ENCODE data around the gene TPM3. TPM values are rescaled to one million over a fixed set of nuclear protein-coding genes. Genes with fewer than 3 reads are reported as not detected.

TPM3 gene
- 202 TPM for polyA plus RNA-seq (2013, experiment 1 of 2)
- 205 TPM for polyA plus RNA-seq (2013, experiment 2 of 2)

DNA sequence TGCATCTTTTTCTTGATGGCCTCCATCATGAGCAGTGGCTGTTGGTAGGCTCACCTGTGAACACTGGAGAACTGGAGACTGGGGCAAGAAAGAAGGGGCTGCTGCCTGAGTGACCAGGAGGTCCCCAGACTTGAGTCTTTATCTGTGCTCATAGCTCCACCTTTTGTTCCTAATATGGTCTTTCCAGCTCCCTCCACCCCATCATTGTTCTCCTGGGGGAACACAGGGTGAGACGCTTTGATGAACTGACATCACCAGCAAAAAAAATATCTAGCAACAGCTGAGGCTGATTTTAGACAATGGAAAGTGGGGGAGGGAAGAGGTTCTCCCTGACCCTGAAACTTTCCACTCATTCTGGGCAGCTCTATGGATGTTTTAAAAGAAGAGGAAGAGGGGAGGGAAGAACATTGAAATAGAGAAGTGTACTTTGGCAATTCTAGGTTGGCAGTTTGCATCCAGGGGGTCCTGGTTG, at the start of gene TPM3:
Gene TPM3 (minus strand): TSS at position 111 of the 472 bp plus-strand sequence. CDS start 82 bp downstream, at position 29.
- H3K27ac ChIP-seq (replicated peaks; ENCODE audit: low read length): no peak within 1 kb of the TSS
- peaks cover 0 to 14% (median 0%) of the 10 kb centered on the region in 3 experiments for H3K27me3 ChIP-seq (ENCODE audit: control insufficient read depth in 3 of 3, insufficient read depth in 3 of 3, low read depth in 1 of 3, low read length in 3 of 3)
- peak within 1 kb of the TSS in 1 of 2 donors; percentile 31 for H3K4me3 ChIP-seq (ENCODE audit: low read length in 2 of 2)
- no peak within 1 kb of the TSS for H3K4me2 ChIP-seq (ENCODE audit: insufficient read depth, low read length, poor library complexity, severe bottlenecking)
- H2BK5ac ChIP-seq (ENCODE audit: low read length): no peak within 1 kb of the TSS
- H2BK12ac ChIP-seq (ENCODE audit: low read length): no peak within 1 kb of the TSS
- H3K4me1 ChIP-seq (ENCODE audit: control insufficient read depth in 2 of 2, insufficient read depth in 1 of 2, low read depth in 1 of 2, low read length in 2 of 2): peaks cover 7 to 14% of the 10 kb centered on the region in 2 donors
- H3K18ac ChIP-seq (ENCODE audit: low read length): no peak within 1 kb of the TSS
- WGBS, 2 donors (ENCODE audit: extremely low coverage in 2 of 2, insufficient read length in 2 of 2, insufficient replicate concordance in 1 of 2): no CpG with 5 or more reads among the region's 1 CpG
- DNase-seq (ENCODE audit: low spot score): no peak
- no peak within 1 kb of the TSS for H4K91ac ChIP-seq (ENCODE audit: low read depth, low read length, poor library complexity)
- no peak within 1 kb of the TSS for H3K14ac ChIP-seq (ENCODE audit: low read length)
- no peak within 1 kb of the TSS for H3K9ac ChIP-seq (ENCODE audit: low read depth, low read length, poor library complexity)
- H2BK15ac ChIP-seq (ENCODE audit: low read length): no peak within 1 kb of the TSS
- no peak within 1 kb of the TSS for H2AK5ac ChIP-seq (ENCODE audit: low read depth, low read length)
- no peak within 1 kb of the TSS for H2BK120ac ChIP-seq (ENCODE audit: low read depth, low read length)
- H3K23ac ChIP-seq (ENCODE audit: low read depth, low read length, poor library complexity): no peak within 1 kb of the TSS
- no peaks in the 10 kb centered on the region for H3K36me3 ChIP-seq (replicated peaks in 1 of 2; ENCODE audit: control insufficient read depth in 2 of 2, insufficient read depth in 2 of 2, low read length in 2 of 2)
- no peak within 1 kb of the TSS for H4K8ac ChIP-seq (ENCODE audit: low read depth, low read length)
- H3K9me3 ChIP-seq (replicated peaks in 1 of 2; ENCODE audit: control insufficient read depth in 2 of 2, insufficient read depth in 1 of 2, low read depth in 1 of 2, low read length in 2 of 2): no peaks in the 10 kb centered on the region
- H3K79me1 ChIP-seq (ENCODE audit: low read depth, low read length): no peaks in the 10 kb centered on the region
- H2AFZ ChIP-seq (ENCODE audit: low read length): peak within 1 kb of the TSS; percentile 65
- no peak within 1 kb of the TSS for H3K4ac ChIP-seq (ENCODE audit: low read length)

DNA sequence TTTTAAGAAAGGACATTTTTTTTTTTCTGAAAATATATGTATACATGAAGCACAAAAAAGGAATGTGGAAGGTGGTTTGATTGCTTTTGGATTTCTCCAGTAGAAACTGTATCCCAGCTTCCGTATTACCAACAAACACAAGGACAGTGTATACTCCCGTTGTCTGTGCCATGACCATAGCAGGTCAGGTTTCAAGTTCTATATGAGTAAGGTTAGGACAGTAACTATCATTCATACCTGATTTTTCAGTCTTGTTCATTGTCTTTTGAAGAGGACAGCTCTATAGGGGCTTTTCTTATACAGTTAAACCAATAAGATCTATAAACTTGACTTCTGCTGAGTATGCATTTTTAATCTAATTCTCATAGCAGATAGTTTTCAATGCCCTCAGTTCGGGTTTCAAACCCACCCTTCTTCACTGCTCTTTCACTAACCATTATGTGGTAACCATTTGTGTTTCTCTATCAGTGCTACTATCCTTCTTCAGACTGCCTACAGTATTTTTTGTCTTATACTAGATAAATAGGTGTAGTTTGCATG, 48.5 kb upstream of the TPM3 start:
- no CpG with 5 or more reads among the region's 3 CpGs for WGBS, 2 donors (ENCODE audit: extremely low coverage in 2 of 2, insufficient read length in 2 of 2, insufficient replicate concordance in 1 of 2)

DNA sequence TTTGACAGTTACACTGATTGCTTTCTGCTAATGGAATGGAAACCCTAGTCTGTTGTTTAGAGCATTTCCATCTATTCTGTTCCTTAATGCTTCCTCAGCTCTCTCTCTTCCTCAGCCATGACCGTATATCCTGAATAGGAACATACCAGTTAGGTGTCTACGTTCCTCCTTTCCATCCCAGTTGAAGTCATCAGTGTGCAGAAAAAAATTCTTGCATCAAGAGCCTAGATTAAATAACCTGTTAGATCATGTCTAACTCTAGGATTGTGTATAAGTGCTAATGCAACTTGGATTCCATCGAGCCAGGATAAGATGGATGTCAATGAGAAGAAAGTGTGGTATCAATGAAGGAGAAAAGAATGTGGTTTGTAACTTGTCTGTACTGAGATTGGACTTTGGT, 47.6 kb upstream of the TPM3 start:
- Histone ChIP-seq H3K4me1 (ENCODE audit: control insufficient read depth in 2 of 2, insufficient read depth in 1 of 2, low read depth in 1 of 2, low read length in 2 of 2) (no peaks in the 10 kb centered on the region), H3K9me3 (replicated peaks in 1 of 2; ENCODE audit: control insufficient read depth in 2 of 2, insufficient read depth in 1 of 2, low read depth in 1 of 2, low read length in 2 of 2) (no peaks in the 10 kb centered on the region)
- no CpG with 5 or more reads among the region's 3 CpGs for WGBS, 2 donors (ENCODE audit: extremely low coverage in 2 of 2, insufficient read length in 2 of 2, insufficient replicate concordance in 1 of 2)

More for the DNA sequence above, 48.5 kb upstream of the TPM3 start:
- peaks cover 7% of the 10 kb centered on the region for H3K79me1 ChIP-seq (ENCODE audit: low read depth, low read length)
- no peaks in the 10 kb centered on the region for H3K9me3 ChIP-seq (replicated peaks in 1 of 2; ENCODE audit: control insufficient read depth in 2 of 2, insufficient read depth in 1 of 2, low read depth in 1 of 2, low read length in 2 of 2)
- H2BK120ac ChIP-seq (ENCODE audit: low read depth, low read length): no peak overlapping the region
- H4K91ac ChIP-seq (ENCODE audit: low read depth, low read length, poor library complexity): no peak overlapping the region
- no peak overlapping the region for H3K18ac ChIP-seq (ENCODE audit: low read length)
- no peak overlapping the region for H2BK5ac ChIP-seq (ENCODE audit: low read length)
- no peak overlapping the region for H3K14ac ChIP-seq (ENCODE audit: low read length)
- H2AFZ ChIP-seq (ENCODE audit: low read length): no peak overlapping the region
- no peak overlapping the region for H3K4me2 ChIP-seq (ENCODE audit: insufficient read depth, low read length, poor library complexity, severe bottlenecking)
- no peak for DNase-seq (ENCODE audit: low spot score)
- H3K27ac ChIP-seq (replicated peaks; ENCODE audit: low read length): no peak overlapping the region
- H3K9ac ChIP-seq (ENCODE audit: low read depth, low read length, poor library complexity): no peak overlapping the region
- H4K8ac ChIP-seq (ENCODE audit: low read depth, low read length): no peak overlapping the region
- no peaks in the 10 kb centered on the region for H3K4me1 ChIP-seq (ENCODE audit: control insufficient read depth in 2 of 2, insufficient read depth in 1 of 2, low read depth in 1 of 2, low read length in 2 of 2)
- H2BK15ac ChIP-seq (ENCODE audit: low read length): no peak overlapping the region
- H2AK5ac ChIP-seq (ENCODE audit: low read depth, low read length): no peak overlapping the region
- peaks cover 42 to 97% of the 10 kb centered on the region in 2 donors for H3K36me3 ChIP-seq (replicated peaks in 1 of 2; ENCODE audit: control insufficient read depth in 2 of 2, insufficient read depth in 2 of 2, low read length in 2 of 2)
- H2BK12ac ChIP-seq (ENCODE audit: low read length): no peak overlapping the region
- no peaks in the 10 kb centered on the region for H3K27me3 ChIP-seq (ENCODE audit: control insufficient read depth in 3 of 3, insufficient read depth in 3 of 3, low read depth in 1 of 3, low read length in 3 of 3)
- H3K23ac ChIP-seq (ENCODE audit: low read depth, low read length, poor library complexity): no peak overlapping the region
- no peak overlapping the region for H3K4ac ChIP-seq (ENCODE audit: low read length)
- H3K4me3 ChIP-seq (ENCODE audit: low read length in 2 of 2): no peak overlapping the region

DNA sequence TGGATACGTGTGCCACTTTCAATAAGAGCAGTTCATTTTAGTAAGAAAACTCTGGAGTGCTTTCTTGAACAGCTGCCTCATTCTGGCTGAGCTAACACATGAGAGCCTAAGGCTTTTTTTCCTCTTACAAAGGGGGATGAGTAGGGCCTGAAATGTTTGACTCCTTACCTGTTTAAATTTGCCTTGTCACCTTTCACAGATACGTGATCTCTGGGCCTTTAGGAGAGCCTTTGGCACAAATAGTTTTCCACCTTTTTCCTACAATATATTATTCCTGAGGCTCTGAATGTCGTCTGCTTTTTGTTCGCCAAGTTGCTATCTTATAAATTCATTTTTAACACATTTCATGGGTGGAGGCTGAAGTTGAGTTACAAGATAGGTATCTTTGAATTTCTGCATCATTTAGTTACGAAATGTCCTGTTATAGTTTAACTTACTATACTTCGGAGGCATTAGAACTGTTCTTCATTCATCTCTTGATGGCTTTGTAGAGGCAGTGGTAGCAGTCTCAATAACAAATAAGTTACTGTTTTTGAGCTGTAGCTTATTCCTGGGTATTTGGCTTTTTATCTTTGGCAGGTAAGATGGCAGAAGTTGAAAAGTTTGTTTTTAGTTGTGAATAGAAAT, 46.1 kb upstream of the TPM3 start:
- Histone ChIP-seq H3K9me3 (replicated peaks in 1 of 2; ENCODE audit: control insufficient read depth in 2 of 2, insufficient read depth in 1 of 2, low read depth in 1 of 2, low read length in 2 of 2) (no peaks in the 10 kb centered on the region), H3K4me2 (ENCODE audit: insufficient read depth, low read length, poor library complexity, severe bottlenecking) (no peak overlapping the region), H2AFZ (ENCODE audit: low read length) (no peak overlapping the region), H4K8ac (ENCODE audit: low read depth, low read length) (no peak overlapping the region), H3K18ac (ENCODE audit: low read length) (no peak overlapping the region), H3K9ac (ENCODE audit: low read depth, low read length, poor library complexity) (no peak overlapping the region), H3K4ac (ENCODE audit: low read length) (no peak overlapping the region), H2BK120ac (ENCODE audit: low read depth, low read length) (no peak overlapping the region), H3K23ac (ENCODE audit: low read depth, low read length, poor library complexity) (no peak overlapping the region), H4K91ac (ENCODE audit: low read depth, low read length, poor library complexity) (no peak overlapping the region), H2BK5ac (ENCODE audit: low read length) (no peak overlapping the region), H3K27ac (replicated peaks; ENCODE audit: low read length) (no peak overlapping the region), H3K14ac (ENCODE audit: low read length) (no peak overlapping the region), H3K27me3 (ENCODE audit: control insufficient read depth in 3 of 3, insufficient read depth in 3 of 3, low read depth in 1 of 3, low read length in 3 of 3) (no peaks in the 10 kb centered on the region), H3K79me1 (ENCODE audit: low read depth, low read length) (peaks cover 7% of the 10 kb centered on the region), H2BK12ac (ENCODE audit: low read length) (no peak overlapping the region), H2BK15ac (ENCODE audit: low read length) (no peak overlapping the region), H2AK5ac (ENCODE audit: low read depth, low read length) (no peak overlapping the region), H3K36me3 (replicated peaks in 1 of 2; ENCODE audit: control insufficient read depth in 2 of 2, insufficient read depth in 2 of 2, low read length in 2 of 2) (peaks cover 38 to 98% of the 10 kb centered on the region in 2 donors), H3K4me3 (ENCODE audit: low read length in 2 of 2) (no peak overlapping the region), H3K4me1 (ENCODE audit: control insufficient read depth in 2 of 2, insufficient read depth in 1 of 2, low read depth in 1 of 2, low read length in 2 of 2) (no peaks in the 10 kb centered on the region)
- no CpG with 5 or more reads among the region's 6 CpGs for WGBS, 2 donors (ENCODE audit: extremely low coverage in 2 of 2, insufficient read length in 2 of 2, insufficient replicate concordance in 1 of 2)
- no peak for DNase-seq (ENCODE audit: low spot score)

More for the DNA sequence above, 47.6 kb upstream of the TPM3 start:
- DNase-seq (ENCODE audit: low spot score): no peak
- no peak overlapping the region for H3K9ac ChIP-seq (ENCODE audit: low read depth, low read length, poor library complexity)
- no peak overlapping the region for H3K4me3 ChIP-seq (ENCODE audit: low read length in 2 of 2)
- peaks cover 7% of the 10 kb centered on the region for H3K79me1 ChIP-seq (ENCODE audit: low read depth, low read length)
- no peak overlapping the region for H2BK5ac ChIP-seq (ENCODE audit: low read length)
- no peak overlapping the region for H4K91ac ChIP-seq (ENCODE audit: low read depth, low read length, poor library complexity)
- H3K4me2 ChIP-seq (ENCODE audit: insufficient read depth, low read length, poor library complexity, severe bottlenecking): no peak overlapping the region
- H3K18ac ChIP-seq (ENCODE audit: low read length): no peak overlapping the region
- no peak overlapping the region for H2BK15ac ChIP-seq (ENCODE audit: low read length)
- no peak overlapping the region for H2BK12ac ChIP-seq (ENCODE audit: low read length)
- H2BK120ac ChIP-seq (ENCODE audit: low read depth, low read length): no peak overlapping the region
- no peaks in the 10 kb centered on the region for H3K27me3 ChIP-seq (ENCODE audit: control insufficient read depth in 3 of 3, insufficient read depth in 3 of 3, low read depth in 1 of 3, low read length in 3 of 3)
- H4K8ac ChIP-seq (ENCODE audit: low read depth, low read length): no peak overlapping the region
- H3K14ac ChIP-seq (ENCODE audit: low read length): no peak overlapping the region
- peaks cover 43 to 97% of the 10 kb centered on the region in 2 donors for H3K36me3 ChIP-seq (replicated peaks in 1 of 2; ENCODE audit: control insufficient read depth in 2 of 2, insufficient read depth in 2 of 2, low read length in 2 of 2)
- H3K23ac ChIP-seq (ENCODE audit: low read depth, low read length, poor library complexity): no peak overlapping the region
- no peak overlapping the region for H3K4ac ChIP-seq (ENCODE audit: low read length)
- H2AFZ ChIP-seq (ENCODE audit: low read length): no peak overlapping the region
- H2AK5ac ChIP-seq (ENCODE audit: low read depth, low read length): no peak overlapping the region
- H3K27ac ChIP-seq (replicated peaks; ENCODE audit: low read length): no peak overlapping the region
